ENCODE data around the gene FGF10.

The FGF10 gene

GRCh38 chr5:44382894-44383293 lies 6.3 kb downstream of the FGF10 start:
- H3K4me3 ChIP-seq (ENCODE audit: low read depth, low read length), result no peak overlapping the region
- no peak for TF ChIP-seq CTCF (IDR thresholded peaks at IDR 0.05; ENCODE audit: low read depth, low read length)

- no peak overlapping the region for H3K4me3 ChIP-seq (ENCODE audit: low read depth, low read length)
- no peak for TF ChIP-seq CTCF (IDR thresholded peaks at IDR 0.05; ENCODE audit: low read depth, low read length)
Observed at GRCh38 chr5:44377057-44377456, 12.2 kb downstream of the FGF10 start.

- no peak overlapping the region for H3K4me3 ChIP-seq (ENCODE audit: low read depth, low read length)
- TF ChIP-seq CTCF (IDR thresholded peaks at IDR 0.05; ENCODE audit: low read depth, low read length), result no peak
Observed at GRCh38 chr5:44372028-44372427, 17.2 kb downstream of the FGF10 start.

GRCh38 chr5:44367203-44367602 lies 22.0 kb downstream of the FGF10 start:
- no peak for TF ChIP-seq CTCF (IDR thresholded peaks at IDR 0.05; ENCODE audit: low read depth, low read length)

GRCh38 chr5:44365345-44365744 lies 23.9 kb downstream of the FGF10 start:
- no peak overlapping the region for H3K4me3 ChIP-seq (ENCODE audit: low read depth, low read length)
- no peak for TF ChIP-seq CTCF (IDR thresholded peaks at IDR 0.05; ENCODE audit: low read depth, low read length)

More at GRCh38 chr5:44367203-44367602, 22.0 kb downstream of the FGF10 start:
- H3K4me3 ChIP-seq (ENCODE audit: low read depth, low read length), result no peak overlapping the region

- H3K4me3 ChIP-seq (ENCODE audit: low read depth, low read length), result no peak overlapping the region
- TF ChIP-seq CTCF (IDR thresholded peaks at IDR 0.05; ENCODE audit: low read depth, low read length), result no peak
Observed at GRCh38 chr5:44364097-44364496, 25.1 kb downstream of the FGF10 start.

GRCh38 chr5:44361342-44362001 lies 27.7 kb downstream of the FGF10 start:
- H3K4me3 ChIP-seq (ENCODE audit: low read depth, low read length), result no peak overlapping the region
- TF ChIP-seq CTCF (IDR thresholded peaks at IDR 0.05; ENCODE audit: low read depth, low read length), result no peak
